T-helper 22 cell (primary cell): ENCODE data around the gene TESK2.
"Not testable (repeated sequence)": the region's sequence is repeated elsewhere in the genome, so short reads cannot be mapped to it uniquely, and the experiment has no call there.

Experiments used
- DNase-seq: peaks from one replicate; pipeline ENCODE4 v3.0.0-alpha.2; 2020; ENCODE audit warnings: low read depth

The TESK2 gene

GRCh38 chr1:45473302-45473701 lies 17.7 kb downstream of the TESK2 start:
- DNase-seq, result no peak

GRCh38 chr1:45470306-45470798 lies 20.6 kb downstream of the TESK2 start:
- DNase-seq, result no peak

GRCh38 chr1:45467353-45467752 lies 23.6 kb downstream of the TESK2 start:
- not testable (repeated sequence) for DNase-seq

GRCh38 chr1:45465277-45465676 lies 25.7 kb downstream of the TESK2 start:
- DNase-seq, result no peak

- no peak for DNase-seq
Measured at GRCh38 chr1:45458894-45459293, 32.1 kb downstream of the TESK2 start.

- DNase-seq, result no peak
Measured at GRCh38 chr1:45456531-45456930, 34.4 kb downstream of the TESK2 start.

- DNase-seq, result no peak
Measured at GRCh38 chr1:45455162-45455561, 35.8 kb downstream of the TESK2 start.

GRCh38 chr1:45454464-45454863 lies 36.5 kb downstream of the TESK2 start:
- DNase-seq, result no peak

- no peak for DNase-seq
Measured at GRCh38 chr1:45452503-45452902, 38.5 kb downstream of the TESK2 start.

- DNase-seq, result no peak
Measured at GRCh38 chr1:45448357-45448756, 42.6 kb downstream of the TESK2 start.

- no peak for DNase-seq
Measured at GRCh38 chr1:45446950-45447672, 43.9 kb downstream of the TESK2 start.

GRCh38 chr1:45446530-45446929 lies 44.4 kb downstream of the TESK2 start:
- no peak for DNase-seq

GRCh38 chr1:45444609-45445131 lies 46.3 kb downstream of the TESK2 start:
- no peak for DNase-seq

- DNase-seq, result no peak
Measured at GRCh38 chr1:45443580-45444446, 47.1 kb downstream of the TESK2 start.

- DNase-seq, result no peak
Measured at GRCh38 chr1:45442272-45442671, 48.7 kb downstream of the TESK2 start.

GRCh38 chr1:45437323-45437722 lies 53.6 kb downstream of the TESK2 start:
- DNase-seq, result no peak

GRCh38 chr1:45430490-45430889 lies 60.5 kb downstream of the TESK2 start:
- DNase-seq, result no peak

GRCh38 chr1:45429561-45430159 lies 61.3 kb downstream of the TESK2 start:
- DNase-seq, result no peak

- no peak for DNase-seq
Measured at GRCh38 chr1:45423906-45424678, 66.9 kb downstream of the TESK2 start.

GRCh38 chr1:45421935-45422334 lies 69.0 kb downstream of the TESK2 start:
- no peak for DNase-seq

- DNase-seq, result no peak
Measured at GRCh38 chr1:45414746-45415145, 76.2 kb downstream of the TESK2 start.

- no peak for DNase-seq
Measured at GRCh38 chr1:45412899-45413298, 78.1 kb downstream of the TESK2 start.
